Nephron (organoid): ENCODE data around the gene ESRRA.

ENCODE experiments used
- H3K27ac Mint-ChIP-seq, 3 experiments: 2 replicates each; pipeline ENCODE4 v1.8.0; 2020; ENCODE audit warnings: mixed read lengths in 3 of 3, mild to moderate bottlenecking in 2 of 3, moderate library complexity in 1 of 3
- H3K27me3 Mint-ChIP-seq: 2 replicates; pipeline ENCODE4 v1.8.0; 2021; ENCODE audit warnings: low read depth, mild to moderate bottlenecking, moderate library complexity, mixed read lengths
- H3K36me3 Mint-ChIP-seq: 2 replicates; pipeline ENCODE4 v1.8.0; 2020; ENCODE audit warnings: low read depth, mixed read lengths
- H3K4me1 Mint-ChIP-seq: 2 replicates; pipeline ENCODE4 v1.8.0; 2020; ENCODE audit warnings: mixed read lengths
- H3K4me3 Mint-ChIP-seq, 3 experiments: 2 replicates each; pipeline ENCODE4 v1.8.0; 2020; ENCODE audit warnings: mild to moderate bottlenecking in 3 of 3, mixed read lengths in 3 of 3, moderate library complexity in 2 of 3
- H3K9me3 Mint-ChIP-seq: 2 replicates; pipeline ENCODE4 v1.8.0; 2020; ENCODE audit warnings: mixed read lengths
- TF ChIP-seq, protein P1 (sequence below), 3 experiments: fragments of 200-600 bp; sonication (generic); IDR thresholded peaks; one replicate each; pipeline ENCODE4 v1.5.0; 2021; ENCODE audit warnings: antibody characterized with exemption in 3 of 3; ENCODE audit not compliant: unreplicated experiment in 3 of 3

Gene ESRRA

DNA sequence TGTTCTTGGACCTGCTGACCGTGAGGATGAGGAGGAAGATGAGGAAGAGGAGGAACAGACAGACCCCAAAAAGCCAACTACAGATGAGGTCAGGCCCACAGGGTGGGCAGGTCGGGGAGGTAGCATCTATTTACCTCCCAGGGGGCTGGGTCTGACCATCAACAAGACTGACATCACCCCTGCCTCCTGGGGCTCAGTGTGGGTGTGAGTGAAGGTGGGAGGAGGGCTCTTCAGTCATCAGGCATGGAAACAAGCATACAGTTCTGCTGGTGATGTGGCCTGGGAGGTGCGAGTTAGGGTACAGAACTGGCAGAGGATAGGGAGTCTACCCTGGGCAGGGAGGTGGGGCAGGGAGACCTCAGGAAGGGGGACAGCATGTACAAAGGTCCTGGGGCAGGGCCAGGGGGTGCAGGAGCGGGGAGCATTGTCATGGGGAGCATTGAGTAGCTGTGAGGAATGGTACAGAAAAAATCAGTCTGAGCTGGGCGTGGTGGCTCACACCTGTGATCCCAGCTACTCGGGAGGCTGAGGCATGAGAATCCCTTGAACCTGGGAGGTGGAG, 45.1 kb upstream of the ESRRA start:
- no peaks in the 10 kb centered on the region for H3K9me3 Mint-ChIP-seq
- H3K4me1 Mint-ChIP-seq: no peaks in the 10 kb centered on the region
- TF ChIP-seq, protein P1, sequence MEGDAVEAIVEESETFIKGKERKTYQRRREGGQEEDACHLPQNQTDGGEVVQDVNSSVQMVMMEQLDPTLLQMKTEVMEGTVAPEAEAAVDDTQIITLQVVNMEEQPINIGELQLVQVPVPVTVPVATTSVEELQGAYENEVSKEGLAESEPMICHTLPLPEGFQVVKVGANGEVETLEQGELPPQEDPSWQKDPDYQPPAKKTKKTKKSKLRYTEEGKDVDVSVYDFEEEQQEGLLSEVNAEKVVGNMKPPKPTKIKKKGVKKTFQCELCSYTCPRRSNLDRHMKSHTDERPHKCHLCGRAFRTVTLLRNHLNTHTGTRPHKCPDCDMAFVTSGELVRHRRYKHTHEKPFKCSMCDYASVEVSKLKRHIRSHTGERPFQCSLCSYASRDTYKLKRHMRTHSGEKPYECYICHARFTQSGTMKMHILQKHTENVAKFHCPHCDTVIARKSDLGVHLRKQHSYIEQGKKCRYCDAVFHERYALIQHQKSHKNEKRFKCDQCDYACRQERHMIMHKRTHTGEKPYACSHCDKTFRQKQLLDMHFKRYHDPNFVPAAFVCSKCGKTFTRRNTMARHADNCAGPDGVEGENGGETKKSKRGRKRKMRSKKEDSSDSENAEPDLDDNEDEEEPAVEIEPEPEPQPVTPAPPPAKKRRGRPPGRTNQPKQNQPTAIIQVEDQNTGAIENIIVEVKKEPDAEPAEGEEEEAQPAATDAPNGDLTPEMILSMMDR (IDR thresholded peaks at IDR 0.05; ENCODE audit: unreplicated experiment in 3 of 3): no peak
- peaks cover 27% of the 10 kb centered on the region for H3K36me3 Mint-ChIP-seq
- no peak overlapping the region for H3K4me3 Mint-ChIP-seq
- H3K27me3 Mint-ChIP-seq: no peaks in the 10 kb centered on the region
- no peak overlapping the region for H3K27ac Mint-ChIP-seq

DNA sequence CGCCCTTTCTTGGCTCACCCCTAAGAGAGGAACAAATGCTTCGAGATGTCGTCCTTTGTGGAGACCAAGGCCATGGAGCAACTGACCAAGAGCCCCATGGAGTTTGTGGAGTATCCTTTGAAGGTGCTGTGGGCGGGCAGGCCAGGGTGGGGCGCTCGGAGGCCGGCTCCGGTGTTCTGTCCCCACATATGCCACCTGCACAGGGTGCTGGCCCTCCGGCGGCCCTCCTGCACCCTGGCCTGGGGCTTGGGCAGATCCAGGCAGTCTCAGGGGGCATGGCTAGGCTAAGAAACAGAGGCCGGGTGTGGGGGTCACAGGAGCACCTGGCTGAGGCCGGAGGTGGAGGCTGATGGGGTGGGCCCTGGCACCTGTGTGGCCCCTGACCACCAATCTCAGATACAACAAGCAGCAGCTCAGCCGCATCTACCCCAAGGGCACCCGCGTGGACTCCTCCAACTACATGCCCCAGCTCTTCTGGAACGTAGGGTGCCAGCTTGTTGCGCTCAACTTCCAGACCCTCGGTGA, 43.7 kb upstream of the ESRRA start:
- Mint-ChIP-seq H3K27ac (no peak overlapping the region), H3K27me3 (no peaks in the 10 kb centered on the region), H3K36me3 (peaks cover 27% of the 10 kb centered on the region), H3K4me3 (no peak overlapping the region), H3K9me3 (no peaks in the 10 kb centered on the region), H3K4me1 (no peaks in the 10 kb centered on the region)
- TF ChIP-seq, protein P1 (IDR thresholded peaks at IDR 0.05; ENCODE audit: unreplicated experiment in 3 of 3): no peak

DNA sequence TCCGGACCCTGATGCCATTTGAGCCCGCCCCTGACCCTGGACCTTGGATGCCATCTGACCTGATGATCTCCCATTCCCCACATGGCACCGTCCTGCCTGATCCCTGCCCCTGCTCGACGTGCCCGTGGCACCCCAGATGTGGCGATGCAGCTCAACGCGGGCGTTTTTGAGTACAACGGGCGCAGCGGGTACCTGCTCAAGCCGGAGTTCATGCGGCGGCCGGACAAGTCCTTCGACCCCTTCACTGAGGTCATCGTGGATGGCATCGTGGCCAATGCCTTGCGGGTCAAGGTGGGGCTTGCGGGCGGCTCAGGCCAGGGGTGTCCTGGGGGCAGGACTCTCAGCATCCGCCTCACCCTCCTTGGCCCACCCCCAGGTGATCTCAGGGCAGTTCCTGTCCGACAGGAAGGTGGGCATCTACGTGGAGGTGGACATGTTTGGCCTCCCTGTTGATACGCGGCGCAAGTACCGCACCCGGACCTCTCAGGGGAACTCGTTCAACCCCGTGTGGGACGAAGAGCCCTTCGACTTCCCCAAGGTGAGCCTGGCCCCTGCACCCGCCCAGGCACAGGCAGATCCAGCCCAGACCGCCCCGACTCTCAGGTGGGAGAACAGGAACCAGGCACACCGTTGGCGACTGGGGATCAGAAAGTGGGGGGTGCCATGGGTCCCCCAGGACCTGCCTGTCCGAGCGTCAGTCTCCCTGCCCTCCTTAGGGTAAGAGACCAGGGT, 42.9 kb upstream of the ESRRA start:
- Mint-ChIP-seq H3K9me3 (no peaks in the 10 kb centered on the region), H3K27ac (no peak overlapping the region), H3K36me3 (peaks cover 26% of the 10 kb centered on the region), H3K27me3 (no peaks in the 10 kb centered on the region), H3K4me1 (no peaks in the 10 kb centered on the region), H3K4me3 (no peak overlapping the region)
- TF ChIP-seq, protein P1 (IDR thresholded peaks at IDR 0.05; ENCODE audit: unreplicated experiment in 3 of 3): no peak

DNA sequence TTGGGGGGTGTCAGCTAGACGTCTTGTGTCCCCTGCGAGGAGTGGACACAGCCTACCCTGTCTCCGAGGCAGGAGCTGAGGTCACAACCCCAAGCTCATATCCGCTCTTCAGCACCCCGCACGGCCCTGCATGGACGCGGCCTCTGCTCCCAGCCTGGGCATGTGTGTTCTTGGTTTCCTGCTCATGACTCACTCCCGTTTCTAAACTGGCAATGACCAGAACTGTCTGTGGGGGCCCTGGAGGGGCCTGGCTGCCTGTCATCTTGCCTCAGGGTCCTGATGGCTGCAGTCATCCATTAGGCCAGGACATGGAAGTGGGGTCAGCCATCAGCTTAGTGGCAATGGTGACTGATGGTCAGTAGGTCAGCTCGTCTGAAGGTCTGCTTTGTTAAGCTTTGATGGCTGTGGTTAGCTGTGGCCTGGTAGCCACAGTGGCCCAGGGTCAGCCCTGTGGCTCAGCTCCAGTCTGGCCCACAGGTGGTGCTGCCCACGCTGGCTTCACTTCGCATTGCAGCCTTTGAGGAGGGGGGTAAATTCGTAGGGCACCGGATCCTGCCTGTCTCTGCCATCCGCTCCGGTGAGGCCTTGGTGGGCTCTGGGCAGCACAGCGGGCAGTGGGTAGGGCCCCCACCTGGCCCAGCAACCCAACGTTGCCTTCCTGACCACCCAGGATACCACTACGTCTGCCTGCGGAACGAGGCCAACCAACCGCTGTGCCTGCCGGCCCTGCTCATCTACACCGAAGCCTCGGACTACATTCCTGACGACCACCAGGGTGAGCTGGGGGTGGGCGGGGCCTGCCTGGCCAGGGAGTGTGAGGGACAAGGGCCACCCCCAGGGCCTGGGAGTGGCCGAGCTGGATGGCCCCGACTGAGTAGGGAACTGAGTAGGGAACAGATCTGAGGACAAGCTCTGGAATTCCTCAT, 42.0 kb upstream of the ESRRA start:
- H3K27ac Mint-ChIP-seq: no peak overlapping the region
- H3K27me3 Mint-ChIP-seq: no peaks in the 10 kb centered on the region
- TF ChIP-seq, protein P1 (IDR thresholded peaks at IDR 0.05; ENCODE audit: unreplicated experiment in 3 of 3): no peak
- no peaks in the 10 kb centered on the region for H3K9me3 Mint-ChIP-seq
- no peaks in the 10 kb centered on the region for H3K4me1 Mint-ChIP-seq
- peaks cover 19% of the 10 kb centered on the region for H3K36me3 Mint-ChIP-seq
- no peak overlapping the region for H3K4me3 Mint-ChIP-seq

DNA sequence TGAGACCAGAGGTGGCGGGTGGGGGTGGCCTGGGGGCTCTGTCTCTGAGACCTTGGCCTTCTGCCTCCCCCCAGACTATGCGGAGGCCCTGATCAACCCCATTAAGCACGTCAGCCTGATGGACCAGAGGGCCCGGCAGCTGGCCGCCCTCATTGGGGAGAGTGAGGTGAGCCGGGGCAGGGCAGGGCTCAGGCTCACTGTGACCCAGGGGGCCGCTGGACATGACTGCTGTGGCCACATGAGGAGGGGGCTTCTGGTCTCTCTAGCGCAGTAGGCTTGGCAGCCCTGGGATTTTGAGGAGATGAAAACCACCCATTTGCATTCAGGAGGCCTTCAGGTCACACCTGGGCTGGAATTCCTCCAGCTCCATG, 41.4 kb upstream of the ESRRA start:
- no peaks in the 10 kb centered on the region for H3K9me3 Mint-ChIP-seq
- peaks cover 5% of the 10 kb centered on the region for H3K4me1 Mint-ChIP-seq
- TF ChIP-seq, protein P1 (IDR thresholded peaks at IDR 0.05; ENCODE audit: unreplicated experiment in 3 of 3): no peak
- peaks cover 22% of the 10 kb centered on the region for H3K36me3 Mint-ChIP-seq
- no peak overlapping the region for H3K4me3 Mint-ChIP-seq
- H3K27ac Mint-ChIP-seq: no peak overlapping the region
- no peaks in the 10 kb centered on the region for H3K27me3 Mint-ChIP-seq
